Hypothalamus (tissue), 51 donors: Measurements from ENCODE around the gene TERB1.

Source experiments
- DNase-seq, 51 donors: peaks; one replicate each; lab custom pipeline; 2025; lab: John Stamatoyannopoulos, UW

The TERB1 gene

GRCh38 chr16:66711581-66711980, 89.8 kb downstream of the TERB1 start:
- no peak for DNase-seq

- peak in 13 of 51 donors; percentile 5 to 41 (median 14) for DNase-seq
Observed at GRCh38 chr16:66706506-66706880, 94.9 kb downstream of the TERB1 start.

GRCh38 chr16:66705790-66706505, 95.4 kb downstream of the TERB1 start:
- peak in 14 of 51 donors; percentile 4 to 55 (median 18) for DNase-seq
